SK-N-SH (cell line): ENCODE data around the gene CCR5AS.
A peak's percentile ranks its signal among the peaks of the same experiment; 100 is the strongest.

Experiments
- CTCF ChIA-PET: fragments of 300-600, 350-600 bp; formaldehyde crosslinking; extraction: SDS; loops from one replicate; lab custom pipeline; 2021; lab: Yijun Ruan, JAX
- POLR2A ChIA-PET: fragments of 350-600 bp; sonication (Branson Sonifier 250); formaldehyde crosslinking; extraction: SDS; loops from one replicate; lab custom pipeline; 2020; ENCODE audit warnings: antibody characterized with exemption, inconsistent platforms; lab: Yijun Ruan, JAX
- DNase-seq: peaks from one replicate; pipeline ENCODE4 v3.0.0; 2012
- H2AFZ ChIP-seq: fragments of 200-600 bp; sonication (generic); 2 replicates; pipeline ENCODE4 v1.8.1; 2016; ENCODE audit warnings: antibody characterized with exemption, mild to moderate bottlenecking, low read depth
- H3F3A ChIP-seq: fragments of 200-600 bp; sonication (generic); replicated peaks from 2 replicates; pipeline ENCODE3; 2016; ENCODE audit warnings: antibody characterized with exemption, mild to moderate bottlenecking; ENCODE audit not compliant: insufficient read depth
- H3K27ac ChIP-seq, 2 experiments: fragments of 200-500 bp in 1 of 2; fragments of 200-600 bp in 1 of 2; sonication (Bioruptor generic) in 1 of 2; sonication (generic), shearing (Covaris generic) in 1 of 2; 2 replicates each; pipeline versions ENCODE4 v1.5.1 to v1.6.1; 2014 to 2016; ENCODE audit warnings: low read depth in 2 of 2, inconsistent platforms in 1 of 2, low read length in 1 of 2, mild to moderate bottlenecking in 1 of 2, mixed read lengths in 1 of 2
- H3K27me3 ChIP-seq: fragments of 200-600 bp; sonication (generic), shearing (Covaris generic); 2 replicates; pipeline ENCODE4 v1.6.1; 2016; ENCODE audit warnings: mixed run types; ENCODE audit not compliant: insufficient read depth
- H3K36me3 ChIP-seq, 2 experiments: fragments of 200-500 bp in 1 of 2; fragments of 200-600 bp in 1 of 2; sonication (Bioruptor generic) in 1 of 2; sonication (generic) in 1 of 2; replicated peaks in 1 of 2; 2 replicates each; pipeline versions ENCODE3 to v1.5.1; 2014 to 2016; ENCODE audit warnings: low read length in 1 of 2, mild to moderate bottlenecking in 1 of 2; ENCODE audit not compliant: insufficient read depth in 2 of 2, control insufficient read depth in 1 of 2
- H3K4me1 ChIP-seq, 2 experiments: fragments of 200-500 bp in 1 of 2; fragments of 200-600 bp in 1 of 2; sonication (Bioruptor generic) in 1 of 2; sonication (generic), shearing (Covaris generic) in 1 of 2; 2 replicates each; pipeline versions ENCODE4 v1.5.1 to v1.6.1; 2014 to 2016; ENCODE audit warnings: low read depth in 1 of 2, low read length in 1 of 2, mixed run types in 1 of 2; ENCODE audit not compliant: insufficient read depth in 2 of 2, control insufficient read depth in 1 of 2
- H3K4me2 ChIP-seq: fragments of 200-600 bp; sonication (generic), shearing (Covaris generic); 2 replicates; pipeline ENCODE4 v1.6.1; 2017; ENCODE audit warnings: mixed run types
- H3K4me3 ChIP-seq, 2 experiments: fragments of 200-500 bp in 1 of 2; fragments of 200-600 bp in 1 of 2; sonication (Bioruptor generic) in 1 of 2; sonication (generic), shearing (Covaris generic) in 1 of 2; 2 replicates each; pipeline versions ENCODE4 v1.5.1 to v1.8.1; 2014 to 2016; ENCODE audit warnings: low read depth in 2 of 2, inconsistent platforms in 1 of 2, low read length in 1 of 2, mild to moderate bottlenecking in 1 of 2, mixed read lengths in 1 of 2, moderate library complexity in 1 of 2
- H3K79me2 ChIP-seq: fragments of 200-600 bp; sonication (generic); 2 replicates; pipeline ENCODE4 v1.8.1; 2017; ENCODE audit warnings: mild to moderate bottlenecking; ENCODE audit not compliant: insufficient read depth
- H3K9ac ChIP-seq: fragments of 200-600 bp; sonication (generic); 2 replicates; pipeline ENCODE4 v1.6.1; 2017; ENCODE audit warnings: mixed run types
- H3K9me2 ChIP-seq: fragments of 200-600 bp; sonication (generic); 2 replicates; pipeline ENCODE4 v1.6.1; 2017; ENCODE audit warnings: mixed run types
- H3K9me3 ChIP-seq: fragments of 200-600 bp; sonication (generic); 2 replicates; pipeline ENCODE4 v1.6.1; 2017; ENCODE audit warnings: mixed run types, mild to moderate bottlenecking, moderate library complexity
- H4K20me1 ChIP-seq: fragments of 200-600 bp; sonication (generic); 2 replicates; pipeline ENCODE4 v1.6.1; 2017; ENCODE audit warnings: mild to moderate bottlenecking, mixed run types; ENCODE audit not compliant: insufficient read depth
- ELF1 ChIP-seq: IDR thresholded peaks from 2 replicates; pipeline ENCODE4 v1.4.0; 2012
- FOXJ3 ChIP-seq: sonication (generic); formaldehyde crosslinking; IDR thresholded peaks from 2 replicates; pipeline ENCODE4 v1.5.1; 2020; ENCODE audit warnings: mild to moderate bottlenecking, missing genetic modification reagents
- GABPA ChIP-seq: IDR thresholded peaks from 2 replicates; pipeline ENCODE4 v1.4.0; 2012; ENCODE audit warnings: low read depth, mild to moderate bottlenecking
- MXI1 ChIP-seq: IDR thresholded peaks from 2 replicates; pipeline ENCODE4 v1.6.1; 2012; ENCODE audit warnings: mild to moderate bottlenecking, low read depth, low read length, improper control_type of control experiment
- NRF1 ChIP-seq: IDR thresholded peaks from 2 replicates; pipeline ENCODE4 v1.6.1; 2012; ENCODE audit warnings: low read depth, mild to moderate bottlenecking, low read length
- USF1 ChIP-seq: IDR thresholded peaks from 2 replicates; pipeline ENCODE4 v1.4.0; 2012; ENCODE audit warnings: low read depth, borderline replicate concordance
- USF2 ChIP-seq: fragments of 150-350 bp; IDR thresholded peaks from 2 replicates; pipeline ENCODE4 v1.6.1; 2017; ENCODE audit warnings: antibody characterized with exemption, low read length, low read depth, borderline replicate concordance
- ZBTB33 ChIP-seq: IDR thresholded peaks from 2 replicates; pipeline ENCODE4 v1.4.0; 2012; ENCODE audit warnings: low read depth, borderline replicate concordance
- WGBS: methylation state at CpG from one replicate; pipeline ENCODE4 v1.1.6; 2017; ENCODE audit warnings: low lambda C conversion rate; 5-methylcytosine and 5-hydroxymethylcytosine counted together

CCR5AS gene

GRCh38 chr3:46386205-46386604, 20.7 kb downstream of the CCR5AS start:
- no peak overlapping the region for H3K9ac ChIP-seq
- no peak overlapping the region for H3K27ac ChIP-seq
- DNase-seq: no peak
- WGBS: 0% methylated on average over 4 of the region's 4 CpGs
- H3K79me2 ChIP-seq: no peaks in the 10 kb centered on the region
- H3K4me3 ChIP-seq: no peak overlapping the region; a peak in 1 of 4 replicates
- TF ChIP-seq FOXJ3 (CRISPR knock-in tag): no peak
- TF ChIP-seq ZBTB33: no peak
- TF ChIP-seq MXI1: no peak
- no peak for TF ChIP-seq ELF1
- no peak for TF ChIP-seq NRF1
- no peaks in the 10 kb centered on the region for H3K9me3 ChIP-seq
- no peaks in the 10 kb centered on the region for H4K20me1 ChIP-seq
- no peak overlapping the region for H2AFZ ChIP-seq
- POLR2A ChIA-PET: no interaction called here
- H3F3A ChIP-seq: no peaks in the 10 kb centered on the region
- peaks cover 42% of the 10 kb centered on the region; the same call in 1 of the 2 replicates for H3K27me3 ChIP-seq
- no peaks in the 10 kb centered on the region for H3K36me3 ChIP-seq
- H3K4me2 ChIP-seq: peak overlapping the region; percentile 40; the same call in 1 of the 2 replicates
- H3K9me2 ChIP-seq: no peaks in the 10 kb centered on the region
- H3K4me1 ChIP-seq: no peaks in the 10 kb centered on the region
- CTCF ChIA-PET: interaction anchor here (1.0 kb wide), 1 partner anchor 8 kb away, joined by 3 read pairs; no protein-coding TSS in a partner anchor

- no peaks in the 10 kb centered on the region for H3K9me2 ChIP-seq
- no peaks in the 10 kb centered on the region for H4K20me1 ChIP-seq
- no peaks in the 10 kb centered on the region for H3K36me3 ChIP-seq
- peaks cover 27% of the 10 kb centered on the region; the same call in 1 of the 2 replicates for H3K27me3 ChIP-seq
- H3K27ac ChIP-seq: no peak overlapping the region
- H2AFZ ChIP-seq: no peak overlapping the region
- no peak for DNase-seq
- no peak overlapping the region for H3K4me3 ChIP-seq
- H3K4me2 ChIP-seq: no peak overlapping the region
- H3F3A ChIP-seq: no peaks in the 10 kb centered on the region
- no peaks in the 10 kb centered on the region; a peak in 1 of 4 replicates for H3K4me1 ChIP-seq
- H3K79me2 ChIP-seq: no peaks in the 10 kb centered on the region
- no peak for TF ChIP-seq ELF1
- 23% methylated on average over 5 of the region's 5 CpGs for WGBS
- H3K9me3 ChIP-seq: no peaks in the 10 kb centered on the region
- POLR2A ChIA-PET: no interaction called here
- CTCF ChIA-PET: interaction anchor here (1.0 to 1.4 kb wide), 2 partner anchors 66 to 108 kb away, joined by 3 to 5 read pairs; no protein-coding TSS in a partner anchor
- no peak overlapping the region for H3K9ac ChIP-seq
Observed at GRCh38 chr3:46383951-46384330, 22.9 kb downstream of the CCR5AS start.

GRCh38 chr3:46383211-46383950, 23.5 kb downstream of the CCR5AS start:
- no peak for TF ChIP-seq USF2
- TF ChIP-seq USF1: no peak
- TF ChIP-seq GABPA: no peak
- TF ChIP-seq, all 33 proteins: peak for 0
- Histone ChIP-seq H3K4me1 (no peaks in the 10 kb centered on the region; a peak in 1 of 4 replicates), H3K4me3 (no peak overlapping the region), H3K4me2 (no peak overlapping the region), H3K9me3 (no peaks in the 10 kb centered on the region), H3K9me2 (no peaks in the 10 kb centered on the region), H3K36me3 (no peaks in the 10 kb centered on the region), H4K20me1 (no peaks in the 10 kb centered on the region), H2AFZ (no peak overlapping the region), H3K27ac (no peak overlapping the region), H3F3A (no peaks in the 10 kb centered on the region), H3K27me3 (peaks cover 27% of the 10 kb centered on the region; the same call in 1 of the 2 replicates), H3K79me2 (no peaks in the 10 kb centered on the region), H3K9ac (no peak overlapping the region)
- 6% methylated on average over 5 of the region's 6 CpGs for WGBS
- no peak for DNase-seq
- POLR2A ChIA-PET: no interaction called here
- CTCF ChIA-PET: interaction anchor here (0.7 to 1.4 kb wide), 4 partner anchors 67 to 107 kb away, joined by 3 to 5 read pairs (median 3); no protein-coding TSS in a partner anchor
